Left colon (tissue), 2 donors: ENCODE data around the gene CD86. TPM values are rescaled to one million over a fixed set of nuclear protein-coding genes. Genes with fewer than 3 reads are reported as not detected.
A peak's percentile ranks its signal among the peaks of the same experiment; 100 is the strongest.

ENCODE experiments used
- ATAC-seq: fragments of 200-7000 bp; cut with Tn5 transposase; one replicate; pipeline ENCODE4 v1.9.1; 2020; ENCODE audit warnings: mild to moderate bottlenecking, moderate library complexity
- DNase-seq, 2 donors: peaks; one replicate each; pipeline ENCODE4 v3.0.0-alpha.2; 2020
- intact Hi-C, 2 donors: fragments of 100-400 bp; cut with DNase I in 1 of 2; cut with micrococcal nuclease in 1 of 2; formaldehyde crosslinking; loops; one replicate each; pipeline versions ENCODE4 v1.11.2 to v1.14.0; 2022; cut with DNase I, micrococcal nuclease
- total RNA-seq, 2 donors: library from RNA; stranded (reverse); fragmentation: NEBNext Ultra II Directional; extraction: Animal tissue kit (Norgen Biotek cat#: 25700); gene quantifications; one replicate each; pipeline ENCODE4 v1.2.1, GENCODE V29; 2021
- donor health status: DM: no; HTN: no; CAD: no.
- donor health status: DM: yes; HTN: yes; CAD: no.

Gene CD86
- total RNA-seq, 2 donors from 2014 or later = 1.7 to 6.0 TPM

DNA sequence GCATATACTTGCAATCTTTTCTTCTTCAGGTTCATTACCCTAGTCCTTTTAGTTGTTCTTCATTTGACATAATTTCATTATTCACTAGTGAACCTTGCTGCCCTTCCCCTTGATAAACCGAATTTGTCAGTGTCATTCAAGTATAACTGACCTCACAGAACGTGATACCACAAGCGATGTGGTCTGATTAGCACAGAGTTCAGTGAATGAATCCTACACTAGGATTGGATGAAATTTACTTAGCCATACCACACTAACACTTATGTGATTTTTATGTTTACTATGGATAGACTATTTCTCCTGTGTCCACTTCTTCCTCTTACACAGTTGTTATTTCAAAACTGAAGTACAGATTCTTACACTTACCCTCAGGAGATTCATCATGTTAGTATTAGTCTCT, 27.2 kb downstream of the CD86 start:
- ATAC-seq (no peak), DNase-seq (no peak)
- intact Hi-C loops = no loop called here

DNA sequence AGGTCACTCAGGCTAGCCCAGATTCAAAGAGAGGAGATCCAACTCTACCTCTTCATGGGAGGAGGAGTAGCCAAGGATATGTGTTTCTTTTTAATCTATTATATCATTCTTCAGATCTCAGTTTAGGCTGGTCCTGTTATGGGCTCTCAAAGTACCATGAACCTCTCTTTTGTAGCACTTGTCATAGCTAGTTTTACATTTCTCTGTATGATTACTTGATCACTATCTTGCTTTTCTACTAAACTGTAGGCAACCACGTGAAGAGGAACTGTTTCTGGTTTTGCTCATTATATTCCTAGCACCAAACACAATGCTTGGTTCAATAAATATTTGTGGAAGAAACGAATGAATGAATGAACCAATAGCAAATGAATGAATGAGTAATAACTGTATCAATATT, 29.6 kb downstream of the CD86 start:
- intact Hi-C loops = no loop called here
- ATAC-seq (no peak), DNase-seq (no peak)

DNA sequence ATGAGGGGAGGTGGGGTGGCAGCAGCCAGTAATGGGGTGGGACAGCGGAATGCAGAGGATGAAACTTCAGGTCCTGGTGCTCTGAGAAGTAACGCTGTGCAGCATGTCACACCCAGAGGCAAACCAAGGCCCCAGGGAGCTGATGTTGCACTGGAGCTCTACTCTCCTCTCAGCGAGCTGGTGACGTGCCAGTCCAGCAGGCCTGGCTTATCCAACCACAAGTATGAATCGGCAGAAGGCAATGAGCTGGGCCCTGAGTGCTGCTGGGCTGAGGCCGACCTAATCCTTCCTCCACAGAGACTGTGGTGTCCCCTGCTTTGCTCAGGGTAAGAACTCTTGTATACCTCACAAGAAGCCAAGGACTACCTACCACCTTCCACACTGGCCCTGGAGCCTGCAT, 30.5 kb downstream of the CD86 start:
- no peak for DNase-seq
- intact Hi-C loops = no loop called here
- no peak for ATAC-seq

DNA sequence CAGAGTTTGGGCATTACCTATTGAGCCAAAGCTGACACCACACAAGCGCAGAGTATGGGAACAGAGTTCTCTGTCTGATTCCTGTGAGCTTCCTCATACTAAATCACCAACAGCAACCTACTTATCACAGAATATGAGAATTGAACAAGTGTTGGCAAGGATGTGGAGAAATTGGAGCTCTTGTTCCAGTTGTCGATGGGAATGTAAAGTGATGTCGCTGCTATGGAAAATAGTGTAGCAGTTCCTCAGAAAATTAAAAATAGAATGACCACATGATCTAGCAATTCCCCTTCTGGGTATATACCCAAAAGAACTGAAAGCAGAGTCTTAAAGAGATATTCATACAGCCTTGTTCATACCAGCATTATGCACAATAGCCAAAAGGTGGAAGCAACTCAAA, 33.4 kb downstream of the CD86 start:
- no peak for ATAC-seq
- no peak for DNase-seq
- intact Hi-C loops = no loop called here

DNA sequence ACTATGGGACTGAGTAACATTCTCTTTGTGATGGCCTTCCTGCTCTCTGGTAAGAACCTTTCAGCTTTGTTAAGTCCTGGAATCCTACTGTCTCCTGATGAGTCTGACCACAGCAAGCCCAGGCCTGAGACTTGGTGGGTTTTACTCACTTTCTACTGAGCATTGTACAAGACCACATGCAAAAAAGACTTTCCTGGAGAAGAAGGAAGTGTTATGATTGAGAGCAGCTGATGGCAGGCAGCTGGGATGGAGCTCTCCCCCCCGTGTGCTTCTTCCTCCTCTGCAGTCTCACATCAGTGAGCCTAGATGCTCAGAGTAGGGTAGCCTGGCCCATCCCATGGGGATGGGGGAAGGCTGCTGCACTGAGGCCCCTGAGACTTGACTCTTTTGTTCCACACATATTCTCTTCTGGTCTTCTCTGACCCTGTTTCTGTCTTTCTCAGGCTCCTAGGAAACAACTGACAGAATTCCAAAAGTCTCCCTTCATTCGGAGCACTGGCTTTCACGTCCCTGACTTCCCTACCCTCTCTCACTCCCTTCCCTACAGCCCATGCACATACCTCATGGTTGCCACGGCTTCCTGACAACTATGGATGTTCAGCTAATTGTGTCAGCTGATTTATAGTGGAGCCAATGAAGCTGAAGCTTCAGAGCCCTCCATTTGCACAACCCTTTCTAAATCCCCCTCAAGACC, 36.6 kb downstream of the CD86 start:
- DNase-seq (no peak), ATAC-seq (no peak)
- intact Hi-C loops = no loop called here

- DNase-seq (peak; percentile 41 to 44), ATAC-seq (peak; percentile 51)
- intact Hi-C loops = no loop called here
Measured at GRCh38 chr3:122092460-122093165, 37.5 kb downstream of the CD86 start.

DNA sequence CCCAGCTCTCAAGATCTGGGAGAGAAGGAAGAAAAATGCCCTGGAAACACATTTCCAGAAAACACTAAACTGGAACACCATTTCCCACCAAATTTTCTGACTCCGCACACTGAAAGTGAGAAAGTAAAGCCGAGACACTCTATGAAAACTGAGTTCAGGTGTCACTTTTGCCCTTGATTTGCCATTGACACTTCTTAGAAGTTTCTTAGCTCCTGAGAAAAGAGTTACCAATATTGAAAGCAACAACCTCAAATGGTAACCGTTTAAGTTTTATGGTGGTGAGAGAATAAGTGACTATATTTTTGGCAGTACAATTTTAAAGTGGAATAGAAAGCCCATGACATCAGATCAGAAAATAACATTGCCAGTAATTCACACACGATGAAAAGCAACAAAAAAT, 39.0 kb downstream of the CD86 start:
- intact Hi-C loops = no loop called here
- no peak for ATAC-seq
- no peak for DNase-seq

DNA sequence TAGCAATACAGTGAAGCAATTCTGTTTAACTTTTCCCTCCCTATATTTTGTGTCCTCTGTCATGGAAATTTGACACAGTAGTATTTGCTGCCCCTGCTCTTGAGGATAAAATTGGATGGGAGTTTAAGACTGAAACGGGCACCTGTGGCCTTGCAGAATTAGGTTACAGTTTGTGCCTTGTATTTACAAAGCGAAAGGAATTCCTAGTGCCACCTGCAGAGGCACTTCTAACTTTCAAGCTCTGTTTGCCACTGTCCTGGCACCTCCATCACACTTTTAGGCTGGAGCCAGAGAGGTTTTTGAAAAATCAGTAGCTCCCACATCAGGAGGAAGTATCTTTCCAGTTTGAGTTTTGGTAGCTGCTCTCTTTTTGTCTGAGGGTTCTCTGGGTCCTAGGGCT, 39.5 kb downstream of the CD86 start:
- ATAC-seq (no peak), DNase-seq (no peak)
- intact Hi-C loops = no loop called here

DNA sequence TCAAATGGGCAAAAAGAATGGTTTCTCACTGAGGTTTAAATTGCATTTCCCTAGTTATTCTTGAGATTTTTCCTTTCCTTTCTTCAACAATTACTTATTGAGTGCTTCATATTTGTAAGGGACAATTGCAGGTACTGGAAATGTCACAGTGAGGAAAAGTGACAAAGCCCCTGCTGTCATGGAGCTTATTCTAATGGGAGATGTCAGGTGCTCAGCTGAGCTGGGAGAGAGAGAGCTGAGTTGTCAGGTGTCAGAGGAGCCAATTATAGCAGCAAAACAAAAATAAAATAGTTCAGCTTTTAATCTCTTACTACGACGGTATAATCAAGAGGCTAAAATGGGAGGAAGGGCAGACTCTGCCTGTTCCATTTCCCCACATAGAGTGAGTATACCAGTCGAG, 42.0 kb downstream of the CD86 start:
- intact Hi-C loops = no loop called here
- no peak for ATAC-seq

GRCh38 chr3:122098611-122099010, 43.4 kb downstream of the CD86 start:
- no peak for ATAC-seq
- intact Hi-C loops = no loop called here
- no peak for DNase-seq

More for the DNA sequence above, 42.0 kb downstream of the CD86 start:
- DNase-seq = no peak

DNA sequence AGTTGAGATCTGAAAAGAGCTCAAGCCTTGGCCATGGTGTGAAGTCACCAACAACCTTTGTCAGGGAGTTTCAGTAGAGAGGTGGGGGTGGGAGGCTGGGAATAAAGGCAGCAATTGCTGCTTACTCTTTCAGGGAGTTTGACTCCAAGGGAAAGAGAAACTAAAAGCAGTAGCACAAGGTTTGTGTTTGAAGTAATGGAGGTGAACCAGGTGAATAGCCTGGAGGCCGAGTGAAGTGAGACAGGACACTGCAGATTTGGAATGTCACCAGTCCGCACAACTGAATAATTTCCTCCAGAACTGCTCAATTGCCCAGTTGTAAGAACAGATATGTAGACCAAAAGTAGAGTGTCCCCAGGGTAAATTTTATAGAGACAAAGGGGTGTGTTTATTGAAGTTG, 44.1 kb downstream of the CD86 start:
- DNase-seq (no peak), ATAC-seq (no peak)
- intact Hi-C loops = no loop called here

GRCh38 chr3:122100083-122100482, 44.9 kb downstream of the CD86 start:
- DNase-seq (no peak), ATAC-seq (no peak)
- intact Hi-C loops = no loop called here

- intact Hi-C loops = no loop called here
- peak; percentile 38 for ATAC-seq
- no peak for DNase-seq
Measured at GRCh38 chr3:122100591-122101463, 45.7 kb downstream of the CD86 start.

GRCh38 chr3:122101646-122102045, 46.5 kb downstream of the CD86 start:
- ATAC-seq (peak; percentile 77), DNase-seq (no peak)
- intact Hi-C loops = no loop called here

DNA sequence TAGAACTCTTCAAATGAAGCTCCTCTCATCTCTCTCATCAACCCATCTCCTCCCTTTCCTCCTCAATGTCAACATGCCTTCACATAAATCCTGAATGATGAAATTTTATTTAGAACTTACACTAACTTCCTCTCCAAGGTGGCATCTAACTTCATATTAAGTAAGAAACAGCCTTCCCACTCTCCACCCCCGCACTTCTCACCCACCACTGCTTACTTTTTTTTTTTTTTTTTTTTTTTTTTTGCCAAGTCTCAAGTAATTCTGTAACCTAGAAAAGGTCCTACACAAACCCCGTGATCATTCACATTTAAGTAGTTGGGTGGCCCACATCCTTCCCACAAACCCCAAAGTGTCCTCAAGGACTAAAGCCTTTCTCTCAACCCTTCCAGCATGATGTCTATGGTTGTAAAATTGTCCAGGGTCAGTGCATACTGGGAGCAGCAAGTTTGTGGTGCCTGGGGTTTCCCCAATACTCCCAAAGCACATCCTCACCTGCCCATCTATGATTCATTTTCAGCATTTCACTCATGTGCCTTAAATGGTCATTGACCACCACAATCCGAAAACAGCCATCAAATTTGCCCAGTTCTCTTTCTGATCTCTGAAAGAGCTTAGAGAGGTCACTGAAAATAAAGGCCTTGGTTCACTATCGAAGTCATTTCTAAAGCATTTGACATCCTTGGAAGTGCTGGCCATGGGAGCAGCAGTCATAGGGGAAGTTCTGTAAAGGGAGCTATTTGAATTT, 47.2 kb downstream of the CD86 start:
- ATAC-seq (no peak), DNase-seq (no peak)
- intact Hi-C loops = no loop called here

- intact Hi-C loops = no loop called here
- DNase-seq = no peak
- ATAC-seq = no peak
Measured at GRCh38 chr3:122103821-122104514, 48.8 kb downstream of the CD86 start.

DNA sequence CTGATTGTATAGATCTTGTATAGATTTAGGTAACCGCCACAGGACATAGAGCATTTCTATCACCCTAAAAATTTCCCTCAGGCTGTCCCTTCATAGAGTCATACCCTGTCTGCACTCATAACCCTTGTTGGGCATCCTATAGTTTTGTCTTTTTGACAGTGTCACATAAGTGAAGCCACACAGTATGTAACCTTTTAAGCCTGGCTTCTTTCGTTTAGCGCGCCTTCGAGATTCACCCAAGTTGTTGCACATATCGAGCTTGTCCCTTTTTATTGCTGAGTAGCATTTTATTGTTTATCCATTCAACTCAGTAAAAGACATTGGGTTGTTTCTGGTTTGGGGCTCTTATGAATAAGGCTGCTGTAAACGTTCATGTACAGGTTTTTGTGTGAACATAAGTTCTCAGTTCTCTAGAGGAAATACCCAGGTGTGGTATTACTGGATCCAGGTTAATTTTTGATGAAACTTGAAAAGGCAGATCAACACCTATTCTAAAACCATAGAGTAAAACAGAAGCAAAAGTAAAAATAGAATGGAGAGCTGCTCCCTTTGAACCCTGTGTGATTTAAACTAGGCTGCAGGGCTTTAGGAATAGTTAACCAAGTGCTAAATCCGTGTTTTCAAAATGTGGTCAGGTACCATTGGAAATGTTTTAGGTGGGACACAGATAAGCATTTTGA, 49.5 kb downstream of the CD86 start:
- DNase-seq = no peak
- ATAC-seq = no peak
- intact Hi-C loops = no loop called here

GRCh38 chr3:122105626-122106025, 50.5 kb downstream of the CD86 start:
- DNase-seq (no peak), ATAC-seq (no peak)
- intact Hi-C loops = no loop called here
